ENCODE data around the gene HHLA2.
"Not testable (repeated sequence)": the region's sequence is repeated elsewhere in the genome, so short reads cannot be mapped to it uniquely, and the experiment has no call there.

Gene HHLA2, protein sequence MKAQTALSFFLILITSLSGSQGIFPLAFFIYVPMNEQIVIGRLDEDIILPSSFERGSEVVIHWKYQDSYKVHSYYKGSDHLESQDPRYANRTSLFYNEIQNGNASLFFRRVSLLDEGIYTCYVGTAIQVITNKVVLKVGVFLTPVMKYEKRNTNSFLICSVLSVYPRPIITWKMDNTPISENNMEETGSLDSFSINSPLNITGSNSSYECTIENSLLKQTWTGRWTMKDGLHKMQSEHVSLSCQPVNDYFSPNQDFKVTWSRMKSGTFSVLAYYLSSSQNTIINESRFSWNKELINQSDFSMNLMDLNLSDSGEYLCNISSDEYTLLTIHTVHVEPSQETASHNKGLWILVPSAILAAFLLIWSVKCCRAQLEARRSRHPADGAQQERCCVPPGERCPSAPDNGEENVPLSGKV

DNA sequence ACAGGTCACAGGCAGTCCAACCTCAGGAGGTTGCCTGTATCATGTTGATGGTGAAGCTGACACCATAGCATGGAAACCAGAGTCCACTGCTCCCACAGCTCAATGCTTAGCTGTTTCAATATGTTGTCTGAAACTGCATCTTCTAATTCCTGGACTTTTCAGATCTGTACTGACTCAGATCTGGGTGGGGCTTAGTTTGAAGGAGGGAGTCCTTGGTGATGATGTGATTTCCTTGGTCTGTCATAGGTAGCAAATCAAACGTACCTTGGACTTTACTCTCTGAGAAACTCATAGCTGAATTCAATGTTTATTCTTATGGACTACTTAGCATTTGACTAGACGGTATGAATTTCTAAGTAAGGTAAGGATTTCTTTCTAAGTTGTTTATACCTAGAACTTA, at the start of gene HHLA2:
TSS of gene HHLA2 (plus strand) at position 310 of the 400 bp plus-strand sequence. CDS start 55,266 bp downstream, outside the sequence.
- DNase-seq (ENCODE audit: low read depth in 2 of 2) = no peak

DNA sequence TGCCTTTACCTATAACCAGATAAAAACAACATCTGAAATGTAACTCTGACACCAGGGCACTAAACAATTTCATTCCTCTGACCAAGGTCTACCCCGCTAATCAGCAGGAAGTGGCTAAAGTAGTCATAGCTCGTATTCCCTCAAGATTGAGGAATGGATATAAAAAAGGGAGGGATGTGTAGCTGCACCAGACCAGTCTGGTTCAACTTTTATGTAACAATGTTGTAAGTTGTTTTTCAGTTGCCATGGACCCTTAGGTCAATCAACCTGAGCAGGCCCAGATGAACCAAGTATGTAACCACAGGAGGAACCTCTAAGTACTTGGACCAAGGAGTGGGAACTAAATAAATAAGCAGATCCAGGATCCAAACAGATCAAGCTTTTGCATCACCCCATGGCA, 45.7 kb upstream of the HHLA2 start:
- no peak for DNase-seq (ENCODE audit: low read depth in 2 of 2)

- no peak for DNase-seq (ENCODE audit: low read depth in 2 of 2)
These were observed 45.1 kb upstream of the HHLA2 start for GRCh38 chr3:108251265-108251664.

DNA sequence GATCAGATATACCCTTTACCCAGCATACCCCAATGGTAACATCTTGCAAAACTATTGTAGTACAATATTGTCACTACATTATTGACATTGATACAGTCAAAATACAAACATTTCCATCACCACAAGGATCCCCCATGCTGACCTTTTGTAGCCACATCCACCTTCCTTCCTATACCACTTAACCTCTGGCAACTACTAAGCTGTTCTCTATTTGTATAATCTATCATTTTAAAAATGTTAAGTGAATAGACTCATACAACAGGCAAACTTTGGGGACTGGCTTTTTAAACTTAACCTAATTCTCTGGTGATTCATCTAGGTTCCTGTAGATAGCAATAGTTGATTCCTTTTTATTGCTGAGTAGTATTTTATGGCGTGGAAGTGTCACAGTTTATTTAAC, 44.5 kb upstream of the HHLA2 start:
- no peak for DNase-seq (ENCODE audit: low read depth in 2 of 2)

- no peak for DNase-seq (ENCODE audit: low read depth in 2 of 2)
These were observed 41.2 kb upstream of the HHLA2 start for GRCh38 chr3:108255131-108255530.

DNA sequence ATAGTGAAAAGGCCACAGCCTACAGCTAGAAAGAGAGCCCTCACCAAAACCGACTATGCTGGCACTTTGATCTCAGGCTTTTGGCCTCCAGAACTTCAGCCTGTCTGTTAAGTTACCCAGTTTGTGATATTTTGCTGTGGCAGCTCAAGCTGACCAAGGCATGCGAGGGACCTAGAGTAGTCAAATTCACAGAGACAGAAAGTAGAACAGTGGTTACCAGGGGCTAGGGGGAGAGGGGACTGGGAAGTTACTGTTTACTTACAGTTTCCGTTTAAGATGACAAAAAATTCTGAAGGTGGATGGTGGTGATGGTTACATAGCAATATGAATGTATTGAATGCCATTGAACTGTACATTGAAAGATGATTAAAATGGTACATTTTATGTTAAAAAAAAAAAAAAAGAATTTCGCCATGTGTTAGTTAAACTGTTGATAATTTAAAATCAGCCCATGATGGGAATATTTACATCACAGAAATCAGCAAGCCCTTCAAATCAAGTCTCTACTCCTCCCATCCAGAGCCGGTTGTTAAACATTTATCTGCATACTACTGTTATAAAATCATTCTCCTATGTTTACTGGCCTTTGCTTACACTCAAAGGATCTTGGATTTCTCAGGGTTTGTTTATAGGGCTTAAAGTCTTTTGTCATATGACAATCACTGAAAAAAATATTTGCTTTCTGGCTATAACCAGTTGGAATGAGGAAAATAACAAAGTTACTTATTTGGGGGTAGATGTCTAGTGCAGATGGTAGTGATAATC, 31.6 kb upstream of the HHLA2 start:
- not testable (repeated sequence) for DNase-seq (ENCODE audit: low read depth in 2 of 2)

DNA sequence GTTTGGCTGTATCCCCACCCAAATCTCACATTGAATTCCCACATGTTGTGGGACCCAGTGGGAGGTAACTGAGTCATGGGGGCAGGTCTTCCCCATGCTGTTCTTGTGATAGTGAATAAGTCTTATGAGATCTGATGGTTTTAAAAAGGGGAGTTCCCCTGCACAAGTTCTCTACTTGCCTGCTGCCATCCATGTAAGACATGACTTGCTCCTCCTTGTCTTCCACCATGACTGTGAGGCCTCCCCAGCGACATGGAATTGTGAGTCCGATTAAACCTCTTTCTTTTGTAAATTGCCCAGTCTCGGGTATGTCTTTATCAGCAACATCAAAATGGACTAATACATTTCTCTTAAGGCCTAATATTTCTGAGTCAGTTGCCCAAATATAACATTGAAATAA, 28.1 kb upstream of the HHLA2 start:
- not testable (repeated sequence) for DNase-seq (ENCODE audit: low read depth in 2 of 2)

DNA sequence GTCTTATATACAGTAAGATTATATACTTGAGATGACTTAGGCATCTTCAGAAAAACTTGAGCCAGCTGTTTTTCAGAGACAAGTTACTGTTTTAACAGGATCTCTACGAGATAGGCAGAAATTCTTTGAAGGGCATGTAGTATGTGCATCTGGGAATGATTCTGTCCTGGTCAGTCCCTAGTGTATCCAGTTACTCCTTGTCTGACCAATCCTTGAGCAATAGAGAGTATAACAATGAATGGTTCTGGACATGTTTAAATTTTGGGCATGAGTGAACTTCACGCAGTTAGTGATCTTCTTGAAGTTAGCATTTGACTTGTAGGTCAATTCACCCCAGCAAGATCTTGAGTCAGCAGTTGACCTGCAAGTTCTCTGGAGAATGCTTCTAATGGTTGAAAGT, 24.7 kb upstream of the HHLA2 start:
- DNase-seq (ENCODE audit: low read depth in 2 of 2) = no peak

DNA sequence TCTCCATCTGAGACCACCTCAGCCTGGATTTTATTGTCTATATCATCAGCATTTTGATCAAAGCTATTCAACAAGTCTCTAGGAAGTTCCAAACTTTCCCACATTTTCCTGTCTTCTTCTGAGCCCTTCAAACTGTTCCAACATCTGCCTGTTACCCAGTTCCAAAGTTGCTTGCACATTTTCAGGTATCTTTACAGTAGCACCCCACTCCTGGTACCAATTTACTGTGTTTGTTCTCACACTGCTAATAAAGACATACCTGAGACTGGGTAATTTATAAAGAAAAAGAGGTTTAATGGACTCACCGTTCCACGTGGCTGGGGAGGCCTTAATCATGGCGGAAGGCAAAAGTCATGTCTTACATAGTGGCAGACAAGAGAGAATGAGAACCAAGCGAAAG, 17.3 kb upstream of the HHLA2 start:
- not testable (repeated sequence) for DNase-seq (ENCODE audit: low read depth in 2 of 2)

- no peak for DNase-seq (ENCODE audit: low read depth in 2 of 2)
These were observed 15.9 kb upstream of the HHLA2 start for GRCh38 chr3:108280476-108280875.

DNA sequence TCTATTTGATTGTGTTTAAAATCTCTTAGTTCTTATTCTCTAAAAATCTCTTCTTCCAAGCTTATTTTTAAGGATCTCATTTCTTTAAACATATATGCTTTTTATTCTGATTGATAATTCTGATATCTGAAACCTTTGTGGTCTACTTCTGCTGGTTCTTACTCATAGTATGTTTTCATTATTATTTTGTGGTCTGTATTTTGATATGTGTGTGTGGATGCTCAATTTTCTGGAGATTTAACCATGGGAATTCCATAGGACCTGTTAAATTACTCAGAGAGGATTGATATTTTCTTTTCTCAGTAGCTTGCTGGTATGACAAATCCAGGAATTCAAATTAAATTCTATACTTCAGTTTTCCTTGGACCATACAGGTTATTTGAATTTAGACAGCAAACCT, 14.7 kb upstream of the HHLA2 start:
- DNase-seq (ENCODE audit: low read depth in 2 of 2) = no peak

GRCh38 chr3:108283006-108283405, 13.3 kb upstream of the HHLA2 start:
- DNase-seq (ENCODE audit: low read depth in 2 of 2) = no peak

DNA sequence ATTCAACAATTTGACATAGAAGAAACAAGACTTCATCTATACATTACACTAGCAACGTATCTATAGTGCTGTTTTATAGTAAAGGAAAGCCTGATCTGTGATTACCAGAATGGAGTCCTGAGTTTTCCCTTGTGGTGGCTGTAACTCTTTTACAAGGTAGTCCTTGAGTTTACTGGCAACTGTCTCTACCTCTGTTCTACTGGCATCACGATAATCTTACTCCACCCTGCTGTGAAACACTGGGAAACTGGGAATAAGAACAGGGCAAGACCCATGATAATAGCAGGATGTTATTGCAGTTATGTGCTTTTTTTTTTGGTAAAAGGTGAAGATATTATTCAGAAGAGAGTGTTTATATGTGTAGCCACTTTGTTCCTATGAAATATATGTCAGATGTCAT, 12.4 kb upstream of the HHLA2 start:
- DNase-seq (ENCODE audit: low read depth in 2 of 2) = no peak

DNA sequence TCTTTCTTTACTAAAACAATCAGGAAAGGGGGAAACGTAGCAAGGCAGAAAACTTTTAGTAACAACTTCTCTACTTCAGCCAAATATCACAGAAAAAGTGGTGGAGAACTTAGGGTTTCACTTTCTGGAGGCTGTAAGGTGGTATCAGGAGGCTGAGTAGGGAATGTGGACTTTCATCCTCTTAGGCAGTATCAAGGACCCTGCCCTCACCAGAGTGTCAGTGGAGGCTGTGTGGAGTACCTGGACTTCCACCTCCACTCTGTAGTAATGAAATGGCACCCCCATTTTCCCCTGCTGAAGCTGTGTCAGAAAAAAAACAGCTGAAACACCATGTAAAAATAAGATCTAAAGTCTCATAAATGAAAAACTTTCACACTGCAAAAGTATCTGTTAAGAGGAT, 11.2 kb upstream of the HHLA2 start:
- no peak for DNase-seq (ENCODE audit: low read depth in 2 of 2)

DNA sequence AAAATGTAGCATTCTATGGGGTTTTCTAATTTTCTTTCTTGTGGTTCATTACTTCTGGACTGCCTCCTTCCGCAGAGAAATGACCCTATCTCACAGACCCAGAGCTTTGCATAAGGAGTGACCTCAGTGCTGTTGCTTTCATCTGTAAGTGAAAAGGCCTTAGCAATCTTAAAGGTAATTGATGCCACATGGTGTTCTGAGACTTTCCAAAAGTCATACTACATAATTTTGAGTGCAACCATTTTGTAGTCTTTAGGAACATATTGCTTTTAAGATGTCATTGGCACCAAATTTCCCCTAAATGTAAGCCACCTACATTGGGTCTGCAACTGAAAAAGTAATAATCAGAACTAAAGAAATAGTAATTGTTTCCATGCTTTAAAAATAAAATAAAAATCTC, 9.2 kb upstream of the HHLA2 start:
- DNase-seq (ENCODE audit: low read depth in 2 of 2) = no peak

DNA sequence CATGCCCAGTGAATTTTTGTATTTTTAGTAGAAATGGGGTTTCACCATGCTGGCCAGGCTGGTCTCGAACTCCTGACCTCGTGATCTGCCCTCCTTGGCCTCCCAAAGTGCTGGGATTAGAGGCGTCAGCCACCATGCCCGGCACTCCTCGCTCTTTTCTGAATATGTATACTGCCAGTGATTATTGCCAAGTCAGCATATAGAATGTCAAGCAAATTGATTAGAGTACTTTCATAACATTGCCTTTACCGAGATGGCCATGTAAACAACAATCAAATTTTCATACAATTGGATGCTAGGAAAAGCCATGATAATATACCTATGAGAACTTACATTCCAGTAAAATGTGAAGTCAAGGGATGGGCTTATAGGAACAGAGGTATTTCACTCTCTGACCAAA, 8.2 kb upstream of the HHLA2 start:
- not testable (repeated sequence) for DNase-seq (ENCODE audit: low read depth in 2 of 2)

GRCh38 chr3:108289159-108289558, 7.2 kb upstream of the HHLA2 start:
- no peak for DNase-seq (ENCODE audit: low read depth in 2 of 2)

DNA sequence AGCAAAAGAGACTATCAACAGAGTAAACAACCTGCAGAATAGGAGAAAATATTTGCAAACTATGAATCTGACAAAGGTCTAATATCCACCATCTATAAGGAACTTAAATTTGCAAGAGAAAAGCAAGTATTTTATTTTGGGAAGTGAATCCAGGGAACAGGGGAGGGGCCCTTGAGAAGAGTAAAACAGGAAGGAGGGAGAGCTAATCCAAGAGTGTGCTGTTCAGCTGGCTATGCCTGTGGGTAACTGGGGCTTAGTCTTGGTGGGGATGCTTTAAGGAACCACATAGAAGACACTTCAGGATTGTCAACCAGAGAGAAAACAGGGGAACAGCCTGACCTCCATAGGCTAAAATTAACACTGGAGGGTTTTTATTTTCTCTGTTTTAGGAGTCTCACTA, 3.9 kb upstream of the HHLA2 start:
- DNase-seq (ENCODE audit: low read depth in 2 of 2) = no peak

- DNase-seq (ENCODE audit: low read depth in 2 of 2) = no peak
These were observed 3.4 kb upstream of the HHLA2 start for GRCh38 chr3:108292905-108293328.

- no peak for DNase-seq (ENCODE audit: low read depth in 2 of 2)
These were observed 2.5 kb upstream of the HHLA2 start for GRCh38 chr3:108293858-108294257.

DNA sequence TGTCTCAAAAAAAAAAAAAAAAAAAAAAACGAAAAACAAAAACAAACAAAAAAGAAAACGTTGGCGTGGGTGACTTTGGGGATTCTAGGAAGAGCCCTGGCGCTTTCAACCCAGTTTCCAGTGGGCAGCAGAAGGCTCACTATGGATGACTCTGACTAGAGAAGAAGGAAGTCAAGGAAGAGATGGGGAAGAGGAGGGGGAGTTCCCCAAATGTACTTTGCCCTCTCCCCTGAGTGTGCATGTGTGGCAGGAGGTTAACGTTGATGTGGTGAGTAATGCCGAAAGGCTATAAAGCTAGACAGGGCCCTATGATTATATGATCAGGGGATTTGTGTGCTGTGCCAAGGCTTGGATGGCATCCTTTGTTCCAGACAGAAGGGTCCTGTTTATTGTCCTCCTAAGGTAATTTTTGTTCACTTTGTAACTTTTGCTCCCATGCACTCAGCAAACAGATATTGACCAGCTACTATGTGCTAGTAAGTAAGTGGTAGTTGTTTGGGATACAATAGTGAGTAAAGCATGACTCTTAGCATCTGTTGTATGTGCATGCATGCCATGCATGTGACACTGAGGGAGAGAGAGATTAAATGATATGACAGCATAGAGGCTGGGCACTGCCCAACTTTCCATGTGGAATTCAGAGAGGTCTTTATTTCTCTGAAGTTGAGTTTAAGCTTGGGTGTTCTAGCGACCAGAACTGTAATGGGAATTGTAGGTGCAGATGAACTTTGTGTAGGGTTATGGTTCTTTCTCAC, 750 bp upstream of the HHLA2 start:
- DNase-seq (ENCODE audit: low read depth in 2 of 2) = no peak

- DNase-seq (ENCODE audit: low read depth in 2 of 2) = no peak
These were observed 1.3 kb downstream of the HHLA2 start for GRCh38 chr3:108297647-108298046.

All from stimulated activated CD8-positive, alpha-beta memory T cell treated with anti-CD3 and anti-CD28 coated beads, Interleukin-7, amount 100 ng/mL, for 1 hour (primary cell).